GM23248 (cell line): ENCODE data around the gene ADAMTS14.

Source experiments
- EZH2 ChIP-seq: fragments of 200-600 bp; sonication (generic); IDR thresholded peaks from 2 replicates; pipeline ENCODE4 v1.6.1; 2018; ENCODE audit warnings: antibody characterized with exemption, mild to moderate bottlenecking; ENCODE audit not compliant: insufficient read depth, poor library complexity, severe bottlenecking
- EZH2phosphoT487 ChIP-seq: fragments of 200-600 bp; sonication (generic); IDR thresholded peaks from 2 replicates; pipeline ENCODE4 v1.6.1; 2018; ENCODE audit warnings: antibody characterized with exemption, moderate library complexity, mild to moderate bottlenecking, low read depth; ENCODE audit not compliant: insufficient read depth

- TF ChIP-seq EZH2phosphoT487, result no peak
- no peak for TF ChIP-seq EZH2
Measured at GRCh38 chr10:70810967-70811366, 138.7 kb downstream of the ADAMTS14 start.
